Measurements from ENCODE around the gene MYL6. TPM values are rescaled to one million over a fixed set of nuclear protein-coding genes. Genes with fewer than 3 reads are reported as not detected.

MYL6 gene
- total RNA-seq, 1 experiment from 2014 or later: 932 TPM

DNA sequence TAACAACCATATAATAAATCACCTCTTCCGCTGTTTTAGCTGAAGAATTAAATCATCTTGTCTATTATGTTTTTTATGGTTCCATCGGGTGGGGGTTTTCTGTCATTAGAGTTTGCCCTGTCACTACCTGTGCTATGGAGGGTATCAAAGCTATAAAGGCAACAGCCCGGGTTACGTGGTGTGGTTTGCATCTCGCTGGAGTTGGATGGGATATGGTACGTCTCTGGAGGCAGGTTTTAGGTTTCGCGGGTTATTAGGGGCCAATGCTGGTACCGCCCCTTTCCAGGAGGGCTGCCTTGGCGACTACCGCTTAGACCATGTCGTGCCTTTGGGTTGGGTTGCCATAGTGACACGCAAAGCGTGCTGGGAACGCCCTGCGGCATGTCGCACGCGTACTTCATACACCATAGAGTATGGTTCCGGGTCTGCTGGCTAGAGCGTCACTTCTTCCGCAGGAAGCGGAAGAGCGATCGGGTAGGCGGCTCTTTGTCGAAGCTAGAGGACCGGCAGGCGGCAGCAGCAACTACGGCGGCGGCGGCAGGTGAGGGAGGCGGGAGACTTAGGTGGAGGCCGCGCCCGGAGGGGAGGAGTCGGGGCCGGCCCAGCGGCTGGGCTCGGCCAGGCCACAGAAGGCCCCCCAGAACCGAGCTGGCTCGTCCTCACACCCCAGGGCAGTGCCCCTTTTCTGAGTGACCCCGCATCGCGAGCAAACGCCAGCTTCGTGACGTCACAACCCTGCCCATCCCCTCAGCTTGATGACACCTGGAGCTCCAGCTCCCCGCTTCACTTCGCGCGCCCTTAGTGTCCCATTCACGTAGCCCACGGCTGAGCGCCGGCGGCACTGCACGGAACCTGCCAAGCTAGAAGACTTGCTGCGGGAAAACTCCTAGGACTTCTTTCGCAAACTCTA is 40.1 kb upstream of the MYL6 start, which contains the start of gene ZC3H10 (continued):
- peak; percentile 82; the same call in 1 of the 2 replicates for TF ChIP-seq ZNF138 (CRISPR knock-in tag; conservative IDR thresholded peaks at IDR 0.05)
- TF ChIP-seq, protein P1, sequence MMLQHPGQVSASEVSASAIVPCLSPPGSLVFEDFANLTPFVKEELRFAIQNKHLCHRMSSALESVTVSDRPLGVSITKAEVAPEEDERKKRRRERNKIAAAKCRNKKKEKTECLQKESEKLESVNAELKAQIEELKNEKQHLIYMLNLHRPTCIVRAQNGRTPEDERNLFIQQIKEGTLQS (CRISPR knock-in tag; conservative IDR thresholded peaks at IDR 0.05): no peak
- TF ChIP-seq, protein P2, sequence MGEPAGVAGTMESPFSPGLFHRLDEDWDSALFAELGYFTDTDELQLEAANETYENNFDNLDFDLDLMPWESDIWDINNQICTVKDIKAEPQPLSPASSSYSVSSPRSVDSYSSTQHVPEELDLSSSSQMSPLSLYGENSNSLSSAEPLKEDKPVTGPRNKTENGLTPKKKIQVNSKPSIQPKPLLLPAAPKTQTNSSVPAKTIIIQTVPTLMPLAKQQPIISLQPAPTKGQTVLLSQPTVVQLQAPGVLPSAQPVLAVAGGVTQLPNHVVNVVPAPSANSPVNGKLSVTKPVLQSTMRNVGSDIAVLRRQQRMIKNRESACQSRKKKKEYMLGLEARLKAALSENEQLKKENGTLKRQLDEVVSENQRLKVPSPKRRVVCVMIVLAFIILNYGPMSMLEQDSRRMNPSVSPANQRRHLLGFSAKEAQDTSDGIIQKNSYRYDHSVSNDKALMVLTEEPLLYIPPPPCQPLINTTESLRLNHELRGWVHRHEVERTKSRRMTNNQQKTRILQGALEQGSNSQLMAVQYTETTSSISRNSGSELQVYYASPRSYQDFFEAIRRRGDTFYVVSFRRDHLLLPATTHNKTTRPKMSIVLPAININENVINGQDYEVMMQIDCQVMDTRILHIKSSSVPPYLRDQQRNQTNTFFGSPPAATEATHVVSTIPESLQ (CRISPR knock-in tag; IDR thresholded peaks at IDR 0.05): no peak
- TF ChIP-seq ZNF232 (CRISPR knock-in tag; IDR thresholded peaks at IDR 0.05): peak; percentile 45; the same call in 1 of the 2 replicates
- TF ChIP-seq, protein P3, sequence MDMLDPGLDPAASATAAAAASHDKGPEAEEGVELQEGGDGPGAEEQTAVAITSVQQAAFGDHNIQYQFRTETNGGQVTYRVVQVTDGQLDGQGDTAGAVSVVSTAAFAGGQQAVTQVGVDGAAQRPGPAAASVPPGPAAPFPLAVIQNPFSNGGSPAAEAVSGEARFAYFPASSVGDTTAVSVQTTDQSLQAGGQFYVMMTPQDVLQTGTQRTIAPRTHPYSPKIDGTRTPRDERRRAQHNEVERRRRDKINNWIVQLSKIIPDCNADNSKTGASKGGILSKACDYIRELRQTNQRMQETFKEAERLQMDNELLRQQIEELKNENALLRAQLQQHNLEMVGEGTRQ (CRISPR knock-in tag; IDR thresholded peaks at IDR 0.05): peak; percentile 58; the same call in 1 of the 2 replicates
- peak; percentile 100 for TF ChIP-seq PRRX2 (CRISPR knock-in tag; IDR thresholded peaks at IDR 0.05)
- no peak for TF ChIP-seq ZNF512 (CRISPR knock-in tag; IDR thresholded peaks at IDR 0.05; ENCODE audit: borderline replicate concordance)
- no peak for TF ChIP-seq CTCF (IDR thresholded peaks at IDR 0.05)
- TF ChIP-seq, protein P4, sequence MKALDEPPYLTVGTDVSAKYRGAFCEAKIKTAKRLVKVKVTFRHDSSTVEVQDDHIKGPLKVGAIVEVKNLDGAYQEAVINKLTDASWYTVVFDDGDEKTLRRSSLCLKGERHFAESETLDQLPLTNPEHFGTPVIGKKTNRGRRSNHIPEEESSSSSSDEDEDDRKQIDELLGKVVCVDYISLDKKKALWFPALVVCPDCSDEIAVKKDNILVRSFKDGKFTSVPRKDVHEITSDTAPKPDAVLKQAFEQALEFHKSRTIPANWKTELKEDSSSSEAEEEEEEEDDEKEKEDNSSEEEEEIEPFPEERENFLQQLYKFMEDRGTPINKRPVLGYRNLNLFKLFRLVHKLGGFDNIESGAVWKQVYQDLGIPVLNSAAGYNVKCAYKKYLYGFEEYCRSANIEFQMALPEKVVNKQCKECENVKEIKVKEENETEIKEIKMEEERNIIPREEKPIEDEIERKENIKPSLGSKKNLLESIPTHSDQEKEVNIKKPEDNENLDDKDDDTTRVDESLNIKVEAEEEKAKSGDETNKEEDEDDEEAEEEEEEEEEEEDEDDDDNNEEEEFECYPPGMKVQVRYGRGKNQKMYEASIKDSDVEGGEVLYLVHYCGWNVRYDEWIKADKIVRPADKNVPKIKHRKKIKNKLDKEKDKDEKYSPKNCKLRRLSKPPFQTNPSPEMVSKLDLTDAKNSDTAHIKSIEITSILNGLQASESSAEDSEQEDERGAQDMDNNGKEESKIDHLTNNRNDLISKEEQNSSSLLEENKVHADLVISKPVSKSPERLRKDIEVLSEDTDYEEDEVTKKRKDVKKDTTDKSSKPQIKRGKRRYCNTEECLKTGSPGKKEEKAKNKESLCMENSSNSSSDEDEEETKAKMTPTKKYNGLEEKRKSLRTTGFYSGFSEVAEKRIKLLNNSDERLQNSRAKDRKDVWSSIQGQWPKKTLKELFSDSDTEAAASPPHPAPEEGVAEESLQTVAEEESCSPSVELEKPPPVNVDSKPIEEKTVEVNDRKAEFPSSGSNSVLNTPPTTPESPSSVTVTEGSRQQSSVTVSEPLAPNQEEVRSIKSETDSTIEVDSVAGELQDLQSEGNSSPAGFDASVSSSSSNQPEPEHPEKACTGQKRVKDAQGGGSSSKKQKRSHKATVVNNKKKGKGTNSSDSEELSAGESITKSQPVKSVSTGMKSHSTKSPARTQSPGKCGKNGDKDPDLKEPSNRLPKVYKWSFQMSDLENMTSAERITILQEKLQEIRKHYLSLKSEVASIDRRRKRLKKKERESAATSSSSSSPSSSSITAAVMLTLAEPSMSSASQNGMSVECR (CRISPR knock-in tag; IDR thresholded peaks at IDR 0.05; ENCODE audit: borderline replicate concordance): peak; percentile 97
- TF ChIP-seq, protein P5, sequence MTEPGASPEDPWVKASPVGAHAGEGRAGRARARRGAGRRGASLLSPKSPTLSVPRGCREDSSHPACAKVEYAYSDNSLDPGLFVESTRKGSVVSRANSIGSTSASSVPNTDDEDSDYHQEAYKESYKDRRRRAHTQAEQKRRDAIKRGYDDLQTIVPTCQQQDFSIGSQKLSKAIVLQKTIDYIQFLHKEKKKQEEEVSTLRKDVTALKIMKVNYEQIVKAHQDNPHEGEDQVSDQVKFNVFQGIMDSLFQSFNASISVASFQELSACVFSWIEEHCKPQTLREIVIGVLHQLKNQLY (CRISPR knock-in tag; IDR thresholded peaks at IDR 0.05): peak; percentile 91; the same call in 1 of the 2 replicates
- no peak for TF ChIP-seq JAZF1 (CRISPR knock-in tag; IDR thresholded peaks at IDR 0.05)
- TF ChIP-seq GRHL2 (CRISPR knock-in tag; IDR thresholded peaks at IDR 0.05; ENCODE audit: insufficient replicate concordance, severe bottlenecking): no peak
- no peak for TF ChIP-seq PRDM15 (CRISPR knock-in tag; IDR thresholded peaks at IDR 0.05)
- no peak for TF ChIP-seq ZNF219 (CRISPR knock-in tag; IDR thresholded peaks at IDR 0.05; ENCODE audit: borderline replicate concordance)
- TF ChIP-seq TEAD1 (CRISPR knock-in tag; IDR thresholded peaks at IDR 0.05): peak; percentile 94
- TF ChIP-seq TCF7 (CRISPR knock-in tag; IDR thresholded peaks at IDR 0.05; ENCODE audit: low read depth): no peak
- no peak; the same call in 1 of the 2 replicates for TF ChIP-seq NFYB (CRISPR knock-in tag; conservative IDR thresholded peaks at IDR 0.05; ENCODE audit: low read depth)
- TF ChIP-seq KAT7 (CRISPR knock-in tag; IDR thresholded peaks at IDR 0.05; ENCODE audit: borderline replicate concordance): no peak; the same call in 1 of the 2 replicates
- TF ChIP-seq ZNF423 (CRISPR knock-in tag; IDR thresholded peaks at IDR 0.05): no peak; the same call in 1 of the 2 replicates
